ENCODE measurements around the gene SFXN3.

The SFXN3 gene

GRCh38 chr10:101060036-101060950 is 29.3 kb downstream of the SFXN3 start:
- peak; percentile 90 for DNase-seq (ENCODE audit: low read depth)

- DNase-seq (ENCODE audit: low read depth) = no peak
Measured at GRCh38 chr10:101060951-101061623, 30.1 kb downstream of the SFXN3 start.

GRCh38 chr10:101061624-101062231 is 30.7 kb downstream of the SFXN3 start, which contains the start of gene KAZALD1:
TSS of gene KAZALD1 (plus strand) at chr10:101061989. CDS start at chr10:101062593, 604 bp downstream.
- DNase-seq (ENCODE audit: low read depth) = no peak

GRCh38 chr10:101062232-101063049 is 31.4 kb downstream of the SFXN3 start:
- DNase-seq (ENCODE audit: low read depth) = no peak

- no peak for DNase-seq (ENCODE audit: low read depth)
Measured at GRCh38 chr10:101063050-101063525, 32.1 kb downstream of the SFXN3 start.

- no peak for DNase-seq (ENCODE audit: low read depth)
Measured at GRCh38 chr10:101063548-101064414, 32.7 kb downstream of the SFXN3 start.

GRCh38 chr10:101064415-101065030 is 33.5 kb downstream of the SFXN3 start:
- DNase-seq (ENCODE audit: low read depth) = no peak

GRCh38 chr10:101065481-101066145 is 34.6 kb downstream of the SFXN3 start:
- DNase-seq (ENCODE audit: low read depth) = no peak

GRCh38 chr10:101066146-101066895 is 35.3 kb downstream of the SFXN3 start:
- no peak for DNase-seq (ENCODE audit: low read depth)

- DNase-seq (ENCODE audit: low read depth) = no peak
Measured at GRCh38 chr10:101066896-101067355, 35.9 kb downstream of the SFXN3 start.

GRCh38 chr10:101067356-101068083 is 36.5 kb downstream of the SFXN3 start:
- DNase-seq (ENCODE audit: low read depth) = peak; percentile 61

GRCh38 chr10:101069441-101069840 is 38.4 kb downstream of the SFXN3 start:
- DNase-seq (ENCODE audit: low read depth) = no peak

- DNase-seq (ENCODE audit: low read depth) = no peak
Measured at GRCh38 chr10:101070098-101070497, 39.1 kb downstream of the SFXN3 start.

- DNase-seq (ENCODE audit: low read depth) = no peak
Measured at GRCh38 chr10:101071267-101071884, 40.3 kb downstream of the SFXN3 start.

GRCh38 chr10:101071885-101072433 is 40.9 kb downstream of the SFXN3 start:
- DNase-seq (ENCODE audit: low read depth) = no peak

GRCh38 chr10:101072923-101073322 is 41.9 kb downstream of the SFXN3 start:
- no peak for DNase-seq (ENCODE audit: low read depth)

GRCh38 chr10:101073631-101074030 is 42.6 kb downstream of the SFXN3 start:
- no peak for DNase-seq (ENCODE audit: low read depth)
